PC-9 (cell line): ENCODE data around the gene RHOJ. TPM values are rescaled to one million over a fixed set of nuclear protein-coding genes. Genes with fewer than 3 reads are reported as not detected.

Source experiments
- BruUV-seq: library from RNA; stranded (reverse); fragments of 400-500 nt; replicated peaks from 2 replicates; lab custom pipeline; 2021; lab: Mats Ljungman, UMichigan
- CTCF ChIA-PET: fragments of 300-600 bp; sonication (Branson Sonifier 250); formaldehyde crosslinking; loops from one replicate; lab custom pipeline; 2022; ENCODE audit warnings: antibody characterized with exemption; lab: Charles Lee
- POLR2A ChIA-PET: fragments of 300-600 bp; sonication (Branson Sonifier 250); formaldehyde crosslinking; loops from one replicate; lab custom pipeline; 2022; ENCODE audit warnings: antibody characterized with exemption; ENCODE audit not compliant: unreplicated experiment; lab: Charles Lee
- DNase-seq, 2 experiments: peaks; one replicate each; pipeline versions ENCODE4 v3.0.0 to v3.0.0-alpha.2; 2015 to 2022; ENCODE audit warnings: mixed read lengths in 1 of 2
- H2AFZ ChIP-seq: fragments of 200-600 bp; sonication (generic); 2 replicates; pipeline ENCODE4 v1.8.1; 2017; ENCODE audit warnings: antibody characterized with exemption
- H3F3A ChIP-seq: fragments of 200-600 bp; sonication (generic); 2 replicates; pipeline ENCODE4 v1.8.1; 2017; ENCODE audit warnings: antibody characterized with exemption, mild to moderate bottlenecking, low read depth; ENCODE audit not compliant: insufficient read depth
- H3K27ac ChIP-seq: fragments of 200-600 bp; sonication (generic); 2 replicates; pipeline ENCODE4 v1.6.1; 2016; ENCODE audit warnings: mixed run types
- H3K27me3 ChIP-seq: fragments of 200-600 bp; sonication (generic); 2 replicates; pipeline ENCODE4 v1.6.1; 2016; ENCODE audit warnings: low read depth, mixed run types; ENCODE audit not compliant: insufficient read depth
- H3K36me3 ChIP-seq: fragments of 200-600 bp; sonication (generic); 2 replicates; pipeline ENCODE4 v1.6.1; 2016; ENCODE audit warnings: low read depth, mixed run types
- H3K4me1 ChIP-seq: fragments of 200-600 bp; sonication (generic); replicated peaks from 2 replicates; pipeline ENCODE4 v1.6.1; 2016; ENCODE audit warnings: mixed run types; ENCODE audit not compliant: insufficient read depth
- H3K4me2 ChIP-seq: fragments of 200-600 bp; sonication (generic); 2 replicates; pipeline ENCODE4 v1.6.1; 2017; ENCODE audit warnings: mixed run types
- H3K4me3 ChIP-seq: fragments of 200-600 bp; sonication (generic); 2 replicates; pipeline ENCODE4 v1.6.1; 2016; ENCODE audit warnings: mixed run types
- H3K79me2 ChIP-seq: fragments of 200-600 bp; sonication (generic); 2 replicates; pipeline ENCODE4 v1.6.1; 2017; ENCODE audit warnings: low read depth, mixed run types
- H3K9me2 ChIP-seq: fragments of 200-600 bp; sonication (generic); 2 replicates; pipeline ENCODE4 v1.8.1; 2017; ENCODE audit warnings: mild to moderate bottlenecking; ENCODE audit not compliant: insufficient read depth
- H3K9me3 ChIP-seq: fragments of 200-600 bp; sonication (generic); 2 replicates; pipeline ENCODE4 v1.8.1; 2016; ENCODE audit warnings: low read depth; ENCODE audit not compliant: insufficient read depth
- H4K20me1 ChIP-seq: fragments of 200-600 bp; sonication (generic); 2 replicates; pipeline ENCODE4 v1.8.1; 2017; ENCODE audit not compliant: insufficient read depth
- EZH2 ChIP-seq: fragments of 200-600 bp; sonication (generic); IDR thresholded peaks from 2 replicates; pipeline ENCODE4 v1.8.0; 2017; ENCODE audit warnings: antibody characterized with exemption, low read depth
- intact Hi-C: fragments of 100-400 bp; cut with micrococcal nuclease; formaldehyde crosslinking; loops from one replicate; pipeline ENCODE4 v1.10.0; 2022; ENCODE audit not compliant: unreplicated experiment
- total RNA-seq: library from RNA; stranded (reverse); gene quantifications from 2 replicates; pipeline ENCODE4 v1.2.3, GENCODE V29; 2021
- TF ChIP-seq, protein P1 (sequence below): fragments of 200-600 bp; sonication (generic); conservative IDR thresholded peaks from 2 replicates; pipeline ENCODE4 v1.6.1; 2017; ENCODE audit warnings: mixed run types, antibody characterized with exemption, mild to moderate bottlenecking, moderate library complexity

Gene RHOJ
- total RNA-seq, 1 experiment from 2014 or later: not detected

DNA sequence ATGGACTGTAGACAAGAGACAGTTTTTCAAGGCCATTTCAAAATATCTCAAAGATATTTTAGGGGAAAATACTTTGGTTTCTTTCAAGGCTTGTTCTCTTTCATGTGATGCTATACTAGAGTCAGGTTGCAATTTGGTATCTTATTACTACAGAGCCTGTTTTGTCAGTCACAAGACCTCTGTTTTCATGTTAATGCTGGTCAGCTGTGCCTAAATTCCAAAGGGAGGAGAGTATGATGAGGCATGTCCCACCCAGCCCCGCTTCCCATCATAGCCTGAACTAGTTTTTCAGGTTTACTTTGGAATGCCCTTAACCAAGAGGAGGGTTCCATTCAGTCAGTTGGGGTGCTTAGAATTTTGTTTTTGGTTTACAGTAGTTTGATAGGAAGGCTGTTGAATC lies 61.9 kb downstream of the RHOJ start:
- no peak overlapping the region for H2AFZ ChIP-seq
- intact Hi-C loops: loop anchor here (2.0 kb wide), 1 partner anchor 91 kb away; no protein-coding TSS in a partner anchor
- no peak overlapping the region for H3K4me3 ChIP-seq
- no peak overlapping the region for H3K4me2 ChIP-seq
- H4K20me1 ChIP-seq: no peaks in the 10 kb centered on the region
- TF ChIP-seq, protein P1, sequence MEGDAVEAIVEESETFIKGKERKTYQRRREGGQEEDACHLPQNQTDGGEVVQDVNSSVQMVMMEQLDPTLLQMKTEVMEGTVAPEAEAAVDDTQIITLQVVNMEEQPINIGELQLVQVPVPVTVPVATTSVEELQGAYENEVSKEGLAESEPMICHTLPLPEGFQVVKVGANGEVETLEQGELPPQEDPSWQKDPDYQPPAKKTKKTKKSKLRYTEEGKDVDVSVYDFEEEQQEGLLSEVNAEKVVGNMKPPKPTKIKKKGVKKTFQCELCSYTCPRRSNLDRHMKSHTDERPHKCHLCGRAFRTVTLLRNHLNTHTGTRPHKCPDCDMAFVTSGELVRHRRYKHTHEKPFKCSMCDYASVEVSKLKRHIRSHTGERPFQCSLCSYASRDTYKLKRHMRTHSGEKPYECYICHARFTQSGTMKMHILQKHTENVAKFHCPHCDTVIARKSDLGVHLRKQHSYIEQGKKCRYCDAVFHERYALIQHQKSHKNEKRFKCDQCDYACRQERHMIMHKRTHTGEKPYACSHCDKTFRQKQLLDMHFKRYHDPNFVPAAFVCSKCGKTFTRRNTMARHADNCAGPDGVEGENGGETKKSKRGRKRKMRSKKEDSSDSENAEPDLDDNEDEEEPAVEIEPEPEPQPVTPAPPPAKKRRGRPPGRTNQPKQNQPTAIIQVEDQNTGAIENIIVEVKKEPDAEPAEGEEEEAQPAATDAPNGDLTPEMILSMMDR: no peak
- TF ChIP-seq EZH2: no peak
- H3K9me2 ChIP-seq: no peaks in the 10 kb centered on the region; the same call in 1 of the 2 replicates
- H3K36me3 ChIP-seq: no peaks in the 10 kb centered on the region
- no TSS peak for BruUV-seq
- ChIA-PET POLR2A (no interaction called here), CTCF (no interaction called here)
- peaks cover 11% of the 10 kb centered on the region; the same call in 1 of the 2 replicates for H3K27me3 ChIP-seq
- DNase-seq: peak; percentile 37 to 60
- H3K79me2 ChIP-seq: no peaks in the 10 kb centered on the region
- no peaks in the 10 kb centered on the region for H3K4me1 ChIP-seq
- no peaks in the 10 kb centered on the region for H3K9me3 ChIP-seq
- H3K27ac ChIP-seq: no peak overlapping the region
- H3F3A ChIP-seq: no peaks in the 10 kb centered on the region

DNA sequence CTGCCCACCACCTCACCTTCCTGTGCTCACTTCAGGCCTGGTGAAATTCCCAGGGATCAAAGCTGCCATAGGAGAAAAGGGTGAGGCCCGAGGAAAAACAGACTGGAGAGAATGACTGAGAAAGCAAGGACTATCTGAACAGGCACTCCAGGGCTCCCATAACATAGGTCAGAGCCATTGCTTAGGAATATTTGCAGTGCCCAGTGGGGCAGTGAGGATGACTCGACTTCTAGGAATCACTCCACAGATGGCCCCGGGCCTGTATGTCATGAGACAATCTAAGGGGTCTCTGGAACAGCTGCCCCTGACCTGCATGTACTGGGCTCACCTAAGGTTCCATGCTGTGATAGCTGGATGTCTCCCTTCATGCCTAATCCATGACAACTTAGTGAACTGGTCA lies 62.9 kb downstream of the RHOJ start:
- POLR2A ChIA-PET: no interaction called here

DNA sequence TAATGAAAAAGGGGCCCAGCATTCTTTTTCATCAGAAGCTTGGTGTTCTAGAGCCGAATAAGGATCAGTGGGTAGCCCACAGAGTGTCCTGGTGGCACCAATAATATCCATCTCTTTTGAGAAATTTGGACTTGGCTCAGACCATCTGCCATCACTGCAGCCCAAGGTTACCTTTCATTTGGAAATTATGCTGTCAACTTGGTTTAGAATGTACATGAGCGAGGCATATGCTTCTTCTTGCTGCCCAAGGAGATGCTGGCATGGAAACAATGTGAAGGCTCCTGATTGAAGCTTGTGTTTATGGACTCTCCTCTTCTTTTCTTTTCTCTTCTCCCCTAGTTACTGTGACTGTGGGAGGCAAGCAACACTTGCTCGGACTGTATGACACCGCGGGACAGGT lies 64.5 kb downstream of the RHOJ start:
- Histone ChIP-seq H3K9me2 (no peaks in the 10 kb centered on the region; the same call in 1 of the 2 replicates), H3K36me3 (no peaks in the 10 kb centered on the region), H3K27ac (no peak overlapping the region), H3K9me3 (no peaks in the 10 kb centered on the region), H4K20me1 (no peaks in the 10 kb centered on the region), H3K4me3 (no peak overlapping the region), H3F3A (no peaks in the 10 kb centered on the region), H3K4me2 (no peak overlapping the region), H3K79me2 (no peaks in the 10 kb centered on the region), H2AFZ (no peak overlapping the region; the same call in 1 of the 2 replicates), H3K27me3 (peaks cover 11% of the 10 kb centered on the region; the same call in 1 of the 2 replicates), H3K4me1 (no peaks in the 10 kb centered on the region)
- ChIA-PET POLR2A (no interaction called here), CTCF (no interaction called here)
- no TSS peak for BruUV-seq
- intact Hi-C loops: no loop called here
- TF ChIP-seq, protein P1: no peak
- no peak for TF ChIP-seq EZH2
- DNase-seq: no peak

More for the DNA sequence above, 62.9 kb downstream of the RHOJ start:
- Histone ChIP-seq H2AFZ (no peak overlapping the region; the same call in 1 of the 2 replicates), H3F3A (no peaks in the 10 kb centered on the region), H3K27me3 (peaks cover 11% of the 10 kb centered on the region; the same call in 1 of the 2 replicates), H3K27ac (no peak overlapping the region), H3K79me2 (no peaks in the 10 kb centered on the region), H3K4me1 (no peaks in the 10 kb centered on the region), H3K9me2 (no peaks in the 10 kb centered on the region; the same call in 1 of the 2 replicates), H3K9me3 (no peaks in the 10 kb centered on the region), H3K4me2 (no peak overlapping the region), H3K4me3 (no peak overlapping the region), H4K20me1 (no peaks in the 10 kb centered on the region), H3K36me3 (no peaks in the 10 kb centered on the region)
- TF ChIP-seq, protein P1: no peak
- TF ChIP-seq EZH2: no peak
- intact Hi-C loops: loop anchor here (2.0 kb wide), 1 partner anchor 92 kb away; no protein-coding TSS in a partner anchor
- CTCF ChIA-PET: no interaction called here
- no peak for DNase-seq
- BruUV-seq: no TSS peak
